Left cardiac atrium (tissue), 4 donors: Measurements from ENCODE around the gene CD1D. TPM values are rescaled to one million over a fixed set of nuclear protein-coding genes. Genes with fewer than 3 reads are reported as not detected.
A peak's percentile ranks its signal among the peaks of the same experiment; 100 is the strongest.
"Not testable (repeated sequence)": the region's sequence is repeated elsewhere in the genome, so short reads cannot be mapped to it uniquely, and the experiment has no call there.

Source experiments
- ATAC-seq, 2 donors: fragments of 200-7000 bp; cut with Tn5 transposase; one replicate each; pipeline ENCODE4 v1.9.1; 2020; ENCODE audit warnings: mild to moderate bottlenecking in 2 of 2, moderate library complexity in 2 of 2
- DNase-seq: peaks from one replicate; pipeline ENCODE4 v3.0.0-alpha.2; 2020
- intact Hi-C, 2 donors: fragments of 100-400 bp; cut with DNase I; formaldehyde crosslinking; loops; one replicate each; pipeline versions ENCODE4 v1.14.1 to v1.15.1; 2022 to 2023
- total RNA-seq, 2 donors: library from RNA; stranded (reverse); fragmentation: NEBNext Ultra II Directional; extraction: Animal tissue kit (Norgen Biotek cat#: 25700); gene quantifications; one replicate each; pipeline ENCODE4 v1.2.1, GENCODE V29; 2021
- donor health status: DM: no; HTN: yes; CAD: no.
- donor health status: DM: no; HTN: yes; CAD: no; lungs with severe emphysema.
- donor health status: DM: yes; HTN: yes; CAD: no.
- donor health status: Dilated cardiomyopathy.

The CD1D gene
- total RNA-seq, 2 donors from 2014 or later: 0.74 to 0.76 TPM

DNA sequence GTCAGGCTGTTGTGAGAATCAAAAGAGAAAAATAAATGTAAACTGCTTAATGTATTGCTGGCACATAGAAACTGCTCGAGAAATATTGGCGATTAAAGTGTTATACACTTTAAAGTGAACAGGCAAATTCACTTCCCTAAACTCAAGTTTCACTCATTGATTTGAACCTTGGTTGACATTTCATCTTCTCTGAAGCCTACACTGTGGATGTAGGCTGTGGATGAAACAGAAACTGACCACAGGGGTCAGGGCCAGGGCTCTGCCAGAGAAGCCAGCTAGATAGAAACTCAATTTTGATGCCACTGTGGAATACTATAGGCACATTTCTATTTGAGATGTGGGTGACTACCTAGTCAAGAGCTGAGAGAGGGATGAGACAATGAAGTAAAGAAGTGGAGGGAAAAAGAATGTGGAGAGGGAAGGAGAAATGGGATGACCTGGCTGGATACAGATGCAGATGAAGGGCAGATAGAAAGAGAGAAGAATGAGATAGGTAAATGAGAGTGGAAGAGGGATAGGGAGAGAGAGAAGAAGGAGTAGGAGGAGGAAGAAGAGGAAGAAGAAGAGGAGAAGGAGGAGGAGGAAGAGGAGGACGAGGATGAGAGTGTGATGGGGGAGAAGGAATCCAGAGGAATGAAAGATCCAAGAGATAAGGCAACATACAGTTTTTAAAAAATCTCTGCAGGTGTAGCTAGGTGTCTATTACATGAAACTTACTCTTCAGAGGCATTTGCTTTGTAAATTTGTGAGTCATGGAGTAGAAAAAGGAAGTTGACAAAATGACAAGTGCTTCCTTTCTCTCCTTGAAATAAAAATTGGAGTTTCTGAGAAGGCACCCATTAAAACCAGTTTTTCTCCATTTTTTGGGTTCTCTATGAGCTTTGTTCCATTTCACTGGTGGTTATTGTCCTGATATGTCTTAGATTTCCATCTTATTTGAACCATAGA is 17.4 kb upstream of the CD1D start:
- DNase-seq (no peak), ATAC-seq (no peak)
- intact Hi-C loops: no loop called here

DNA sequence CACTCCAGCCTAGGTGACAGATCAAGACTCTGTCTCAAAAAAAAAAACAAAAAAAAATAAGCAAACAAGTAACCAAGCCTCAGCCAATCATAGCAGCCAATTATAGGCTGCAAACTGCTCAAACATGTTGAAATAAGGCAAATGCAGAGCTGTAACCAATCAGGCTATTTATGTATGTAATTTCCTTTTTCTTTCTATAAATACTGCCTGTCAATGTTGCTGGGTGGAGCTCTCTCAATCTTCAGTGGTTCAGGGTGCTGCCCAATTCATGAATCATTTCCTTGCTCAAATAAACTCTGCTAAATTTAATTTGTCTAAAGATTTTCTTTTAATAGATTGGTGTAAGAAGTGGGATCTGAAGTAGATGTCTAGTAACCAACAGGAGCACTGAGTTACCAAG is 11.6 kb upstream of the CD1D start:
- DNase-seq (no peak), ATAC-seq (no peak)
- intact Hi-C loops: no loop called here

DNA sequence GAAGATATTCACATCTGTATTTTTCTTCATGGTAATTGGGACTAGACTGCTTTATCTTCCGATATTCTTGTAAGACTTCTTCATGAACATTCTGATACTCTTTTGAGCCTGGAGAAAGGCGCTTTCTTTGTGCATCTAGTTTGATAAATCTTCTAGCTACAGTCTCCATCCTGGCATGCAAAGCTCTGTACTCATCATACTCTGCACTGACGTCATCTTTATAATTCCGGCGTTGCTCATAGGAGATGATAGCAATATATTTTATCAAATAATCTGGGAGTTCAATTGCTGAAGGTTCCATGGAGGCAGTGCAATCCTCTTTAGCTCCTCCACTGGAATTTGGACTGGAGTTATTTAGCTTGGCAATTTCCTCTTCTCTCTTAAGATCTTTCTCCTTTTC is 4.8 kb upstream of the CD1D start:
- intact Hi-C loops, ATAC-seq, DNase-seq: not testable (repeated sequence)

DNA sequence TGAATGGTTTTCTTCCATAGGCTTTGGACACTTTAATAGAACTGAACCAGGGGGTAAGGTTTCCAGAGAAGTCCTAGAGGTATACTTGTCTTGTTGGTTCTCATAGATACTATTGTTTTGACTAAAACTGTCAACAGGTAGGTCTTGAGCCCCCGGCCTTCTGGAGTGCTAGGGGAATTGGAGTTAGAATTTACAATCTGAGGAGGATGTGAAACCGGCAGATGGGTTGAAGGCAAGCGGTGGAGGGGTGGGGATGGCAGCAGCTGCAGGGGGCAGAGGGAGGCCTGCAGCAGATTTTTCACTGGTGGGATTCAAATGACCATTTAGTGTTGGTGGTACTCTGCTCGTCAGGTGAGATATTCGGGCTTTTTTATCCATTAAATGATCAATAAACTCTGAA is 4.3 kb upstream of the CD1D start:
- ATAC-seq: no peak
- DNase-seq: no peak
- intact Hi-C loops: no loop called here

DNA sequence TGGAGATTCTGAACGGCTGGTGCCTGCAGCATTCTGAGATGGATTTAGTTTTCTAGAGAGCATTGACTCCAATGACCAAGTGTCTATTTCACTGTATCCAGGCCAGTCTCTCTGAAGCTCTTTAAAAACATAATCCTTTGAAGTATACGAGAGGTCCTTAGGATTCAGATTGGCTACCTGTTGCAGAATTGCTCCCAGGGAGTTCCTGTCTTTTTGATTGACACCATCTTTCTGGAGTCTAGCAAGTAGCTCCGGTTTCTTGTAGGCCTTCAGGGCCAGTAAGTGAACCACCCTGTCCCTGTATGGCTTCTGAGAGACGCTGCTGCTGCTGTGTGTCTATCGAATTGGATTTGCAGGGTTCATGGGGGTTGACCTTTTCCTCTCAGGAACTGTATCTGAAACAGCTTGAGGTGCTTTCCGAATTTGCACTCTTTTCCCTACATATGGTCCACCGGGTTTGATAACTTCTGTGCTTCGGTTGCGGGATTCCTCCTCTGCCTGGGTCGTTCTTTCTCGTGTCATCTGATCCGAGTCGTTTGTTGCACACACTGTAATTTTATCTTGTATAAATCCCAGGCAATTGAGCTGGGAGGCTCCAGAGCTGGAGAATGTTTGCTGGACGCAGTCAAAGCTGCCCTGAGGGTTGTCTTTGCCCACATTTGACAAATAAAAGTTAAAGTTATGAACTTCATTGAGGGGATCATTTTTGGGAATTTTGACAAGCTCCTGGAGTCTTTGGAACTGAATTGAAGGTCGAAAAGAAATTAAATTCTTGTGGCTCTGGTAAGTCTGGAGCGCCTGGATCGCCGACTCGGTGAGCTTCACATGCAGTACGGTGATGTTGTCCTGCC is 3.6 kb upstream of the CD1D start:
- peak in 1 of 2 donors; percentile 14 for ATAC-seq
- DNase-seq, intact Hi-C loops: not testable (repeated sequence)

DNA sequence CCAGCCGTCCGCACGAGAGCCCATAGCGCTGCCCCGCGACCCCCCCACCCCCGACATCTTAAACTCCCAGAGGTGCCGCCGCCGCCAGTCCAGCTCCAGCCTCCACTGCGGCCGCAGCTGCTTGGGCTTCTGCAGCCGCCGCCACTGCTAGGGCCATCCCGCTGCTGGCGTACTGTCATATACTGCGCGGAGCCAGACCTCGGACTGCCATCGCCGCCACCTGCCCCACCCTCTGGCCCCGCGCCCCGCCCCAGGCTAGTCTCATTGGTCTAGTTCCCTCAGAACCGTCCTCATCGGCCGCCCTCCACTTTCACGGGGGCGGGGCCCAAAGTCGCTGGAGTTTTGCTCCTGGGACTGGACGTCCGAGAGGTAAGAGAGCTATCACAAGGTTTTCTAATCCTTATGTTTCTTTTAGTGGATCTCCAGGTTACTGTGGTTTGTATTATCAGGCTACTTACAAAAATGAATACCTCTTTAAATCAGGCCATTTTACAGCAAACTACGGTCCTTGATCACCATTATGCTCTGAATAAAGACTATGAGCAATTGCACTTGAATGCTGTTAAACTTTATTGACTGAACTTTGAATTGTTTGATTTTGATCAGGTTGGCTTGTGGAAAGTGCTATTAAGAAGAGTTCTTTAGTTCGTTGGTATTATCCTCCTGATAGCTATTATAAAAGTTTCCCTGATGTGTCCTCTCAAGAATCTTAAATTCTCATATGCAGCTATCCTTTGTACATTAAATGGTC is 2.8 kb upstream of the CD1D start:
- ATAC-seq (peak; percentile 98 to 99), DNase-seq (peak; percentile 95)
- intact Hi-C loops: no loop called here

DNA sequence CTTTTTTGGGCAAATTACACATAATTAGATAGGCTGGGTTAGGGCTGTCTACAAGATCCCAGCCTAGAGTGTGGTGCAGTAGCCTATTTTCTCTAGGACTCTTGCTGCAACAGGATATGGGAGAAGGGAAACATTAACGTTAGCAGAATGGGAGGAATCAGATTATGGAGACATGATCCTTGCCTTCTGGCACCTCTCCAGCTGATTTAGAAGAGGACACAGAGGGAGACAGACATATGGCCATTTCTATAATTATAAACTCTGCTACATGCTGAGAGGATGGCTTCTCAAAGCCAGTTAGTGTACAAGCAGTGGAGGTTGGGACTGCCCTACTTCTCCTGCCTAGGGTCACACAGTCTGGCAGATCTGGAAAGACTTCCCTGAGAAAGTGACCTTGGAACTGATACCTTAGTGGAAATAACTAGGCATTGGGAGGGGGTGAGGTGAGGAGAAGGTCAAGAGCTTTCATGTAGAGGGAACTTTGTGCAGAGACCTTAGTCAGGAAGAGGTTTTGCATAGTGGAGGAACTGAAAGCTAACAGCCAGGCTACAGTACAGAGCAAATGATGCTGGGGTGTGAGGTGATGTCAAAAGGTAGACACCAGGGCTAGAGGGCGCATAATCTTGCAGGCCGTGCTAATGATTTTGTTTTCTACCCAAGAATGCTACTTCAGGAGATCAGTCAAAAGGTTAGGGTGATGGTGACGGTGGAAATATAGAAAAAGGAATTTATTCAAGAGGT is 1.2 kb upstream of the CD1D start:
- DNase-seq (no peak), ATAC-seq (no peak)
- intact Hi-C loops: no loop called here

DNA sequence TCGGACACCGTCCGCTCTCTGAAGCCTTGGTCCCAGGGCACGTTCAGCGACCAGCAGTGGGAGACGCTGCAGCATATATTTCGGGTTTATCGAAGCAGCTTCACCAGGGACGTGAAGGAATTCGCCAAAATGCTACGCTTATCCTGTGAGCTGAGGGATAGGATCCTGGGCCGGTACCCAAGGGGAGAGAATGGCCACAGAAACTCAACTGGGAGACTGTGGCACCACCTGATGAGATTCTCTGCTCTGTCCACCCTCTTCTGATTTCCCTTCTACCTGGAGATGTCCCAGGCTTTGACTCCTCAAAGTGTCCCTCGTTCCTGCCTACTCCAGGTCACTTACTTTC is 855 bp downstream of the CD1D start:
- DNase-seq: no peak
- intact Hi-C loops: no loop called here
- no peak for ATAC-seq

DNA sequence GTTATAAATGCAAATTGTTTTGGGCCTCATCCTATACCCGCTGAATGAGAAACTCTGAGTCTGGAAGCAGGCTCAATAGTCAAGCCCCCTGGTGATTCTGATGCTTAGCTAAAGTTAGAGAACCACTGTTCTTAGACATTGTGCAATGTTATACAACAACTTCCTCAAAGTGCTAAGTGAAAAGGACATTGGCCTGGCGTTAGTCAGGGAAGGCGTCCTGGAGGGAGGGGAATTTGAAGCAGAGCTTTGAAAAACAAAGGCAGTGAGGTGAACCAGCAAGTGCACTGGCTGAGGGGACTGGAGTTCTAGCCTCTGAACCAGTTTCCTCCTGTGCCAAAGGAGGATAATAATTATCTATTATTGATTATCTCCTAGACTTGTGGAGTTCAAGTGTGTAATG is 5.1 kb downstream of the CD1D start:
- ATAC-seq (peak in 1 of 2 donors; percentile 21), DNase-seq (no peak)
- intact Hi-C loops: no loop called here

DNA sequence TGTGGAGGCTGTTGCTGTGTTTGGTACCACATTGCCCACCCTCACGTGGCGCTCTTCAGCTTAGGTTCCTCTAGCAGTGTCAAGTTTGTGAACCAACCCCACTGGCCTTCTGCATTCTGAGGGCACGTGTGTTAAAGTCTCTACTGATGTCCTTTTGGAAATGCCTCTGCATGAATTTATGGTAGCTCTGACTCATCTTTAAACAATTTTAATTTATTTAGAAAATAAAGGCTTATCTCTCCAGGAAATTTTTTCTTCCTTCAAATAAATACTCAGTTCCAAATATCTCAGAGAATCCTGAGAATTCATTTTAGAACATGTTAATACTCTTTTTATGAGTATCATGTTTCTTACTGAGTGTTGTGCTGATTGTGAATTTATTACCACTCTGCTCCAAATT is 5.5 kb downstream of the CD1D start:
- intact Hi-C loops: no loop called here
- no peak for DNase-seq
- no peak for ATAC-seq

DNA sequence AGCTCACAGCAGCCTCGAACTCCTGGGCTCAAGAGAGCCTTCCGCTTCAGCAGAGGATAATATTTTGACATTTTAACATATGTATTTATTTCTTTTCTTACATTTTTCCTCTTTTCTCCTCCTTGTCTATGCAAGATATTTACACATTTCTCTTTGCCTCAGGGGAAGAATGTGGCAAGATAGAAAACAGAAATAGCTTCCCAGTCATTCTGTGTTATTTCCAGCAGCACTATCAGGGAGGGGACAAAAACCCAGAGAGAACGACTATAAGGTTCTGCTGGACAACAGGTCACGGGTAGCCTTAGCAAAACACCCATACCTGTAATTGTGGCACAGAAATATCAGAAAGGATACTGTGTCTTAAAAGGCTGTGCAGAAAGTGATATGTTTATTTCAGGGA is 7.9 kb downstream of the CD1D start:
- DNase-seq: no peak
- no peak for ATAC-seq
- intact Hi-C loops: no loop called here

DNA sequence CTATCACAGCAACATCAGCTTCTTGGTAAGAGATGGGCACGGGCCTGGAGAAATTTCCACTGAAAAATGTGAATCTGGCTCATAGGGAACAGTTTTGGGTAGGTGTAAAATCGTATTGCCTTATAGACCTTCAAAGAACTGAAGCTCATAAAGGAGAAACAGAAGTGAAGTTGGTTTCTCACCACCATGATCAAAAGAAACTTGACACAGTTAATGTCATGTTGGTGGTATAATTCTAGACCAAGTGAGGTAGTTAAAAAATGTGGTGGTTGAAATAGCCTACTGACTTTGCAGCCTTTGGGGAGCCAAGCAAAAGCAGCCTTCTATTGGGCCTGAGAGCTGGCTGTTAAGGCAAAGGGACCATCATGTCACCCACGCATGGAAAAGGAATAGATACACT is 8.9 kb downstream of the CD1D start:
- intact Hi-C loops: no loop called here
- DNase-seq (no peak), ATAC-seq (no peak)

DNA sequence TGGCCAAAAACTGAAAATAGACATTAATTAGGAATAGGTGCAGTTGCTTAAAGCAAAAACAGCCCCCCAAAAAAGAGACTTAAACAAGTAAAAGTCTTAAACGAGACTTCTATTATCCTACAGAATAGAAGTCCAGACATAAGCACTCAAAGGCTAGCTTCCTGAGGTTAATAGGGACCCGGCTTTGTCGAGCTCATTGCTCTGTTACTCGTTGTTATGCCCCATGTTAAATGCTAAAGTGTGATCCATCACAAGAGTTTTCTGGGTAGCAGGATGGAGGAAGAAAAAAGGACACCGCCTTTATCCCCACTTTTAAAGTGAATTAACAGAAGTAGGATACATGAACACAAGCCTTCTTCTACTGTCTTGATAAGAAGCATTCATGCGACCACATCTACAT is 10.6 kb downstream of the CD1D start:
- ATAC-seq (no peak), DNase-seq (no peak)
- intact Hi-C loops: no loop called here

DNA sequence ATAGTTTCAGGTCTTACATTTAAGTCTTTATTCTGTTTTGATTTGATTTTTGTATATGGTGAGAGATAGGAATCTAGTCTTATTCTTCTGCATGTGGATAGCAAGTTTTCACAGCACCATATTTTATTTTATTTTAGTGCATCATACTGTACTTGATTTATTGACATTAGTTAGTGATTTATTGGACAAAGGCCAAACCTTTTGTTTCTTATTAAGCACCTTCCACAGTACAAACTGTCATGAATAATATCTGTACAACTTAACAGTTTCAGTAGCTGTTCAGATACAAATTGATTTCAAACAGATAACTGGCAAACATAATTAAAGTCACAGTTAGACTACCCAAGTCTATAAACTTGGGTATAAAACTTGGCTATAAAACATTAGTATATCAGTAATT is 15.8 kb downstream of the CD1D start:
- ATAC-seq: no peak
- no peak for DNase-seq
- intact Hi-C loops: no loop called here

DNA sequence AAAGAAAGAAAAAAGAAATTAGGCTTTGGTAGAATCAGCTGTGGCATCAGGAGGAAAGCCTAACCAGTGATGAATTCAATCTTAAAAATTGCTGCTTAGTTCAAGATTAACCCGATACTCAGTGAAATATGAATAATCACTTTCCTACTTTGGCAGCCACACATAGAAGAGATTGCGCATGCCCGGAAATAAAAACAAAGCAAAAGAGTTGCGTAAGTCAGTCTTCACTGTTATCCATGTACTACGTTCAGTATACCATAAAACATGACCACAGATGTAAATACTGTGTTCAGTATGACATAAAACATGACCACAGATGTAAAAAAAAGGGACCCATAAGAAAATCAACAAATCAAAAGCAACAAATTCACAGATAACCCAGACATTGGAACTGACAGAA is 19.2 kb downstream of the CD1D start:
- intact Hi-C loops: loop anchor here in 1 of 2 donors (5.0 to 10.0 kb wide), 2 partner anchors 797 to 875 kb away; partner anchors contain the start of gene AIM2
- DNase-seq: no peak
- no peak for ATAC-seq

DNA sequence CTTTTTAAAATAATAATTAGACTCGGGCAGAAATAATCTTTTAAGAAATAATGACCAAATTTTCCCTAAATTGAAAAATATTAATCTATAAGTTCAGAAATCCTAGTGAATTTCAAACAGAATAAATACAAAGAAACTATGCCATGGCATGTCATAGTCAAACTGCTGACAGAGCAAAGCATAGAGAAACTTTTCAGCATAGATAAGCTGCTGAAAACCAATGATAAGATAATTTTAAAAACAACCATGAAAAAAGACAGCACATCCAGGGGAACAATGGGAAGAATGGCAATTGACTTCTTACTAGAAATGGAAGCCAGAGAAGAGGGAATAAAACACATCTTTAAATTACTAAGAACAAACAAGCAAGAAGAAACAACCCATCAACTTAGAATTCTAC is 19.8 kb downstream of the CD1D start:
- intact Hi-C loops: loop anchor here in 1 of 2 donors (5.0 to 10.0 kb wide), 2 partner anchors 797 to 874 kb away; partner anchors contain the start of gene AIM2
- DNase-seq (no peak), ATAC-seq (no peak)

DNA sequence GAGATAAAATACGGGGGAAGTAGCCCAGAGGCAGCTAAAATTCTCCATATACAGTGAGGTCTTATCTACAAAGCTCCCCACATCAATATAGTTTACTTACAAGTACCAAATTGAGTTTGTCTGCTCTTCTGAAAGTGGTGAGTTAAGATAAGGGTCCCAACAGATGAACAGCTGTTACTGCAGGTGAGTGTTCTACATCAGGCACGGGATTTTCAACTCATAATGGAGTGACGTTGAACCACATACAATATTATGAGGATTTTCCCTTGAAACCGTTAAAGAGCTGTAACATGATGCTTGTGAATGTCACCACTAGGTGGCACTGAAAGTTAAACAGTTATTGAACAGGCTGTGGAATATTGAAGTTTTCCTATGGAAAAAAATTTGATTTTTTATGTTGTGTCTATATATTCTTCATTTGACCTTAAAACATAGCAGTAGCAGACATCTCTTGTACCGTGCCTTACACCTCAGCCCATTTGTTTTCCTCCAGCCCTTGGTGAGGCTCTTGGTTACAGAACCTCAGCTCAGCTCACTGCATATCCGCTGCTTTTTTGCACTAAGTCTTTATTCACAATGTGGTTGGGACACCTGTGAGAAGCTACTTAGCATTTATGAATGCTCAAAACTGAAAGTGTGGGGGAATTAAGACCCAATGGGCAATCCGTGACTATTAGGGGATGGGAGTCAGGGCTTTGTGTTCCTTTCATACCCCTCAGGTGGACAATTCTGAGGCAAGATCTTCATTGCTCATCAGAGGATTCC is 23.2 kb downstream of the CD1D start:
- peak in 1 of 2 donors; percentile 65 for ATAC-seq
- no peak for DNase-seq
- intact Hi-C loops: loop anchor here in 1 of 2 donors (5.0 to 10.0 kb wide), 2 partner anchors 793 to 871 kb away; partner anchors contain the start of gene AIM2

DNA sequence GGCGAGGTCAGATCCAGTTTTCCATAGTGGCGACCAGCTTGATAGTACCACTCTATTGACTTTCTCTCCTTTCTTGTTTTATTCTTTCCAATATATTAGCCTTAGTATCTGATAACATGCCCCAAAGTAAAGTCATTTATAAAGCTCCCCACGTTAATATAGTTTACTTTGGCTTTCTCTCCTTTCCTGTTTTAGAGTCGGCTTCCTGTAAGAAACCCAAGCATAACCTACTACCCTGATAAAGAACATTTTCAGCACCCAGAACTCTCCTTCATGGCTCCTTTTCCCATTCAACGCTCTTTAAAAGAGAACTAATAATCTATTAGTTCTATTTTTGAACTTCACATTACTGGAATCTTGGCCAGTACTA is 23.7 kb downstream of the CD1D start:
- DNase-seq: no peak
- intact Hi-C loops: loop anchor here in 1 of 2 donors (5.0 to 10.0 kb wide), 2 partner anchors 793 to 870 kb away; partner anchors contain the start of gene AIM2
- no peak for ATAC-seq
